LoVo (cell line): ENCODE data around the gene PHYHIPL.

ENCODE experiments used
- DNase-seq: peaks from one replicate; pipeline ENCODE4 v3.0.0-alpha.2; 2016; ENCODE audit warnings: low spot score

The PHYHIPL gene

GRCh38 chr10:59257224-59257623, 80.8 kb downstream of the PHYHIPL start:
- DNase-seq: no peak

GRCh38 chr10:59258890-59259289, 82.4 kb downstream of the PHYHIPL start:
- no peak for DNase-seq

- DNase-seq: no peak
Observed at GRCh38 chr10:59265141-59265540, 88.7 kb downstream of the PHYHIPL start.

- DNase-seq: no peak
Observed at GRCh38 chr10:59266321-59266720, 89.9 kb downstream of the PHYHIPL start.

GRCh38 chr10:59268460-59268859, 92.0 kb downstream of the PHYHIPL start:
- no peak for DNase-seq

GRCh38 chr10:59269651-59270050, 93.2 kb downstream of the PHYHIPL start:
- DNase-seq: no peak

GRCh38 chr10:59270492-59270891, 94.0 kb downstream of the PHYHIPL start:
- no peak for DNase-seq

GRCh38 chr10:59271160-59271559, 94.7 kb downstream of the PHYHIPL start:
- no peak for DNase-seq

- no peak for DNase-seq
Observed at GRCh38 chr10:59272061-59272460, 95.6 kb downstream of the PHYHIPL start.

GRCh38 chr10:59273445-59273844, 97.0 kb downstream of the PHYHIPL start:
- no peak for DNase-seq

GRCh38 chr10:59276133-59276532, 99.7 kb downstream of the PHYHIPL start:
- no peak for DNase-seq

- DNase-seq: no peak
Observed at GRCh38 chr10:59276919-59277318, 100.5 kb downstream of the PHYHIPL start.

- DNase-seq: no peak
Observed at GRCh38 chr10:59279476-59279875, 103.0 kb downstream of the PHYHIPL start.

- DNase-seq: no peak
Observed at GRCh38 chr10:59279991-59280505, 103.6 kb downstream of the PHYHIPL start.

GRCh38 chr10:59281861-59282260, 105.4 kb downstream of the PHYHIPL start:
- DNase-seq: no peak

GRCh38 chr10:59283456-59284091, 107.1 kb downstream of the PHYHIPL start:
- no peak for DNase-seq

- no peak for DNase-seq
Observed at GRCh38 chr10:59284118-59284975, 107.9 kb downstream of the PHYHIPL start.

GRCh38 chr10:59285073-59285472, 108.6 kb downstream of the PHYHIPL start:
- no peak for DNase-seq

GRCh38 chr10:59285848-59286247, 109.4 kb downstream of the PHYHIPL start:
- no peak for DNase-seq

- DNase-seq: no peak
Observed at GRCh38 chr10:59287587-59288255, 111.3 kb downstream of the PHYHIPL start.

- no peak for DNase-seq
Observed at GRCh38 chr10:59289853-59290252, 113.4 kb downstream of the PHYHIPL start.

GRCh38 chr10:59290448-59290847, 114.0 kb downstream of the PHYHIPL start:
- DNase-seq: no peak
